SK-MEL-5 (cell line): ENCODE results near the gene INPP5A. TPM values are rescaled to one million over a fixed set of nuclear protein-coding genes. Genes with fewer than 3 reads are reported as not detected.

Experiments
- DNase-seq: peaks from one replicate; pipeline ENCODE4 v3.0.0-alpha.2; 2016; ENCODE audit warnings: low read depth, low spot score
- in situ Hi-C: cut with HindIII; loops from 2 replicates; pipeline ENCODE4 v1.10.0; 2016; ENCODE audit warnings: low sequenced_read_pairs, high pct_unique_total_duplicates, low pct_unique_long_range_greater_than_20kb
- total RNA-seq: library from RNA; depleted of rRNA; stranded (reverse); fragments of >200 nt; shearing (Covaris generic); gene quantifications from 2 replicates; pipeline ENCODE4 v1.2.3, GENCODE V29; 2014

Gene INPP5A
- total RNA-seq, 1 experiment from 2014 or later, result 11.1 TPM

DNA sequence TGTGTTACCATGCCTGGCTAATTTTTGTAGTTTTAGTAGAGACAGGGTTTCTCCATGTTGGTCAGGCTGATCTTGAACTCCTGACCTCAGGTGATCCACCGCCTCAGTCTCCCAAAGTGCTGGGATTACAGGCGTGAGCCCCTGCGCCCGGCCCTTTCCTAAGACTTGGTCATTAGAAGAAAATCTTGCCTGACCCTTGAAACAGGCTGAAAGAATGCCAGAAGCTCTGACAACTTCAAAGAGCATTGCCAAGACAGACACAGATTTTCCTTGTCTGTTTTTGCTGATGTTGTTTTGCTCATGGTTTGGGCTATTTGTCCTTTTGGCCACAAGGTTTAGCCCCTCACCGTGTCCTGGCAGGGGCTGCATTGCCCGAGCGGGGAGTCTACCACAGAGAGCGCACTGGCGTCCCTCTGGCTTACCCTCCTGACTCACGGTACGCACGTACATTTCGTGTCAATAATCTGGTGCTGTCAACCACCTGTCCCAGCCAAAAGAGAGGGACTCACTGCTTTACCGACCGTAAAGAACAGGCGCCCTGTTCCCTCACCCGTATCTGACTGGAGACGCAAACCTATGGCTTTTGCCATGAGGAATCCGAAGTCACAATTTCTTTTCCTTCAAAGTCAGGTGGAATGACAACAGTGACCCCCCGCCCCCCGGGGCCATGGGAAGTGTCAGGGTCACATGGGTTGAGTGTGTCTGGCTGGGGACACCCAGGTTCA is 10.1 kb upstream of the INPP5A start:
- DNase-seq, result no peak
- in situ Hi-C loops, result no loop called here

DNA sequence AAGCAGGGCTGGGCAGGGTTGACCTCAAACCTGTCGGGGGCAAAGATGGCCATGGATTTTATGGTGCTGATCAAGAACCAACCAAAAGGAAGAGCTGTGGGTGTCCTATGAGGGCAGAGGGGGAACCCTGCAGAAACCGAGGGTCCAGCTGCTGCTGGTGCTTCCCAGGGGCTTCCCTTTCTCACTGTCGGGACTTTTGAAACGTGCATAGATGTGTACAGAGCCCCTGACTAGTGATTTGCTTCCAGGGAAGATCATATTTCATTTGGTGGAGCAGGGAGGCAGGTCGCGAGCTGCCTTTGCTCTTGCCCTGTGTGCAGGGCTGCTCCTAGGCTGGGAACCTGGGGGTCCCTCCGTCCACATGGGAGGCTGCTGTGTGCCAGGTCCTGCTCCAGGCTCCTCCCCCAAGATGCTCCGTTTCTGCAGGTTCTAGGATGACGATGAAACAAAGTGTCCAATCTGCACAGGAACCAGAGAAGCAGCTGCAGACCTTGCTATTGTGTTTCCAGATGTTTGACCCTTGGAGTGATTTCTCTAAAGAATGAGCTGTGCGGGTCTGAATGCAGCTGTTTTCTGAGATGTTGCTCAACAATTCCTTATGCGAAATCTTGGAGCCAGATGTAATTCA is 9.4 kb upstream of the INPP5A start:
- DNase-seq, result no peak
- in situ Hi-C loops, result no loop called here

DNA sequence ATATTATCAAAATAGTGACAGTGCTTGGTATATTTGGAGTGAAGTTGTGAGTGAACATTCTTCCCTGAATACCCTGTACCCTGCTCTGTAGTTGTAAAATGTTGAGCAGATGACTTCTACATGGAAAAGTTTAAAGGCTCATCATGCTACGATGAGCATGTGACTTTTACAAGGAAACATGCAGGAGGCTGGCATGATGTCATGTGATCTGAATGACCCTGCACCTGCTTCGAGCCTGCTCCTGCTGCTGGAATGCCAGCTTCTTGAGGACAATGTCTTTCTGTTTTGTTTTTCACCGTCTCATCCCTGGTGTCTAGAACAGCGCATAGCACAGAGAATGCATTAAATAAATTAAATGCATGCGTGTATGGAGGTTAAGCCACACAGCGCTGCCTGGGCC is 5.4 kb upstream of the INPP5A start:
- in situ Hi-C loops, result no loop called here

DNA sequence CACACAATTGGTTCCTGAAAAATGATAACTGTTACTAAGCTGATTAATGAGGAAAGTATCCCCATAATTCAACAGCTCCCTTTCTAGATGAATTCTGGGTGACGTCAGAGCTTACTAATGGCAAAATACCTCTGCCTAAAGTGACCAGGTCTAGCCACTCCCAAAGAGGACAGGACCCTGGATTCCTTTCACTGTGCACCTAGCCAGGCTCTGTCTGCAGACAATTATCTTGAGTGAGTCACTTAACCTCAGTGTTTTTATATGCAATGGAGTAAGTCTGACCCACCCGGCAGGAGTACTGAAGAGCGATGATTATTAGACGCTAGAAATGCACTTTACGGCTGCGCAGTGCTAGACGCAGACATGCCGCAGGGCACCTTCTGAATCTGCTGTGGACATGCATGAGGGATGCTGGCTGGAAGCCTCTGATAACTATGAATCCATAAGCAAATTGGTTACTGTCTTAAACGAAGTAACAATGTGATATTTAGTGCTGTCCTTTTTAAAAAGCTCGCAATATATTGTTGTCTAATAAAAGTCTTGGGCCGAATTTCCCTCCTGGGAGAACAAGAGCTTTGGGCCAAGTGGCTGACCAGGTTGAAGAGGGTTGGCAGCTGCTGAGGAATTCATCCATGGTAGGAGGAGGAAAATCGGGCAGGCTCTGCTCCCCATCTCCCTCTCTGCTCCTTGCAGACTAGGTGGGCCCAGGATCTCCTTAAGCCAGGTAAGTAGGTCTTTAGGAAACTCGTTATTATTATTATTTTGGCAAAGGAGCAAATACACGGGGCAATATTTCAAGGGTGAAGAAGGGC is 4.6 kb upstream of the INPP5A start:
- in situ Hi-C loops, result no loop called here
- DNase-seq, result no peak

More for the DNA sequence above, 5.4 kb upstream of the INPP5A start:
- no peak for DNase-seq

DNA sequence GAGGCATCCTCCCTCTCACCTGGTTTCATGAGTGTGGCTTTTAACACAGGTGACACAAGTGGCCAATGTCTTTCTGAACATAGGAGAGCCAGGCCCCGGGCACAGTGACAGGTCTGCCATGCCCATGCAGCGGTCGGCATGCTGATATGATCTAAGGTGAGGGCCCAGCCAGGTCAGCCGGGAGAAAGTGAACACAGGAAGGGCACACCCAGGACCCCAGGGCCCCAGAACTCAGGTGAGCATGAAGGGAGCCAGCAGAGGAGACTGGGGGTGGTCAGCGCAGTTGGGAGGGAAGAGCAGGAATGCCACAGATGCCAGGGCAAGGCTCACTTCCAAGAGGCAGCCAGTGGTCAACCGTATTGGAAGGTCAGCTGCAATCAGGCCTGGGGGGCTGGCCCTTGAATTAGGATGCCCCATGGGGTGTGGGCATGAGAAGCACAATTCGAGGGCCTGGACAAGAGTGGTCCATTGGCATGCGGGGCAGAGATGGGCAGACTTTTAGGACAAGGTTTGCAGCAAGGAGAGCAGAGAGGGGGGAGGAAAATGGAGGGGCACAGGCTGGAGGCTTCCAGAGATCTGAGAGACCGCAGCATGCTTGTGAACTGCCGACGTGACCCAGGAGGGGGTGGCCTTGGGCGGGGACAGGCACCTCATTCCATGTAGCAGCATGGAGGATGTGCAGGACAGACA is 3.9 kb upstream of the INPP5A start:
- no peak for DNase-seq

DNA sequence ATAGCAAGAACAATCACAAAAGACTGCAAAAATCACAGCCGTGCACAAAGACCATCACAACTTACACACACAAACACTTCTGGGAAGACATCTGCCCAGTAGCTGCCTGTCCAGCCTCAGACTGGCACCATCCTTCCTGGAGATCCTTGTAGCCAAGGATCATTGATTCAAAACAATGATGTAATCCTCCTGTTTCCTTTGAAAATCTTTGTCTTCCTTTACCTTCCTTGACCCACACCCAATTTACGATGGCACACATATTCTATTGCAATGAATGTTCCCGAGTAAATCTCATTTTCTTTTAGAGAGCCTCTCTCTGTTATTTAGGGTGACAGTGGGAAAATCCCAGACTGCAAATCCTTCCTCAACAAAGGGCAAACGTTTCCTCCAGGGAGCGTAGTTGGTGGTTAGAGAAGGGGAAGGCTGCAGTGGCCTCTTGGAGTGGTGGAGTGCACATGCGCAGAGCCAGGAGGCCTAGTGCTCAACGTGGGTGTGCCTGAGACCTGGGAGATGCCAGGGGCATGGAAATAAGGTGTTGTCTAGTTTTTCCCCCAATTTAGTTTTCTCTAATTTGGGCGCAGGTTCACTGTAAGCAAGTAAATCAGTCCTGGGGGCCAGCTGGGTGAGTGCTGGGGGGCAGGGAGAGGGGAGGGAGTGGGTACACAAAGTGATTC is 3.1 kb upstream of the INPP5A start:
- in situ Hi-C loops, result no loop called here
- DNase-seq, result no peak

More for the DNA sequence above, 3.9 kb upstream of the INPP5A start:
- in situ Hi-C loops, result no loop called here

DNA sequence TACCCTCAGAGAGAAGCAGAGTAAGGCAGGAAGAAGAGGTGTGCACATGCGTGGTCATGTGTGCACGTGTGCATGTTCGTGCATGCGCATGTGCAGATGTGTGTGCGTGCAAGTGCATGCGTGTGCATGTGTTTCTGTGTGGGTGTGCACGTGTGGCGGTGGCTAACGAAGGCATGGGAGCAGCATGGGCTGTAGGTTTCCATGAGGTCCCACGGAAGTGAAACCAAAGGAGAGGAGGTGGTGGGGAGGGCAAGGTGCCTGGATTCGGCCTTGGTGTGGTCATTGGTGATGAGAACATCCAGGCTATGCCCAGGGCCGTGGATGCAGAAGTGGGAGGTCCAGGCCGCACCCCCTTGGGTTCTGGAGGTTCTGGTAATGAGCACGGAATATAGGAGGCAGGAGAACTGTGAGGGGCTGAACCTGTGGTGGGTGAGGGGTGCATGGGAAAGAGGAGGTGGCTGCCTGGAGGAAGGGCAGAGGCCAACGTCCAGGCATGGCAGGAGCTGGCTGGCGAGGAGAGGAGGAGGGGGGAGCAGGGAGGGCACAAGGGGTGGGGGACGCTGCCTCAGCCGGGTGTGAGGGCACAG is 2.4 kb upstream of the INPP5A start:
- DNase-seq, result no peak
- in situ Hi-C loops, result no loop called here

DNA sequence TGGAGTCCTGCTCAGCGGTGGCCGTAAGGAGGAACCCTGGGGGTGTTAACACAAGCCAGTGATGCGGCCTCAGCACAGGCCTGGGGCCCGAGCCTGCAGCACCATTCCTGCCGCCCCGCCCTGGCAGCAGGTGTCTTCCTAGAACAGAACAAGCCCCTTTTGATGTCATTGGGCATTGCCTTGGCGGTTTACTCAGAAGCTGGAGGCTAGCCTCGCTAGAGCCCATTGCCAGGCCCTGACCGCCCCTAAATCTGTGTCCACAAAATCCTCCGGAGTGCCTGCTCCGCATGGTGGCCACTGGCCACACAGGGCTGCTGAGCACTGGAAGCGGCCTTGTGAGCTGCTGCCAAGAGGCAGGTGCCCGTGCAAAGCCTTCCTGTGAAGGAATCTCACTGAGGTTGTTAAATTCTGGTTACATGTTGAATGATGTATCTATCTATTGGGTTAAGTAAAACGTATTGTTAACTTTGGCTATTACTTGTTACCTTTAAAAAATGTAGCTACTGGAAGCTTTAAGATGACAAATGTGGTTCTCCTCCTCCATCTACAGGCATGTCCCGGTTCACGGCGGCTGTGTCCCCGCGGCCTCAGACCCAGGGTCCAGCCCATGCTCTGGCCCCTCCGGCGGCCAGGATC is 1.2 kb upstream of the INPP5A start:
- in situ Hi-C loops, result no loop called here
- DNase-seq, result no peak

DNA sequence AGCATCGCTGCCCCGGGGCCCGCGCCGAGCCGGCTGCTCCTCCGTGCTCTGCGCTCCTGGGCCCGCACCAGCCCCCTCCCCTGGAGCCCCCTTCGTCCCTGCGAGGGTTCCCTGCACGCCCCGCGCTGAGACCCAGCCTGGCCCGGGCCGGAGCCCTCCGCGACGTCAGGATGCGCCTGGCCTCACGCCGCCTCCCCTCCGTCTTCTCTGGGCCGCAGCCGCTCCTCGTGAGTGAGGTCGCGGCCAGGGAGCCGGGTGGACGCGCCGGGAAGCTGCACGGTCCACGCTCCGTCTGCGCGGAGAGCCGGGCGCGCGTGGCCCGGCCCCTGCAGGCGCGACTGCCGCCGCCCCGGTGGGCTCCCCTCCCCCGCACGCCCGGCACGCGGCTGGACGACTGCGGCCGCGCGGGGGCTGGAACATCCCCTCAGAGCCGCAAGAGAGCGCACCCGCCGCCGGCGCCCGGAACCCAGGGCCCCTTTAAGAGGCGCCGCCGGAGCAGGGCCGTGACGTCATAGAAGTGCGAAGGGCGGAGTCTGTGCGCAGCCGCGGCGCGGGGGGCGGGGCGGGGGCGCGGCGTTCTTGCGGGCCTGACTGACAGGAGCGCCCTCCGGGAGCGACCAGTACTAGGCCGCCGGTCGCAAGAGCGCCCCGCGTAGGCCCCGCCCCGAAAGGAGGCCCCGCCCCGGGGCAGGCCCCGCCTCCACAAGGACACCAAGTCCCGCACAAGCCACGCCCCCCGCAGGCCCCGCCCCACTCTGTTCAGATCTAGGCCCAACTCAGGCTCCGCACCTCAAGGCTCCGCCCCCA is 507 bp upstream of the INPP5A start:
- in situ Hi-C loops, result no loop called here
- peak; percentile 96 for DNase-seq

DNA sequence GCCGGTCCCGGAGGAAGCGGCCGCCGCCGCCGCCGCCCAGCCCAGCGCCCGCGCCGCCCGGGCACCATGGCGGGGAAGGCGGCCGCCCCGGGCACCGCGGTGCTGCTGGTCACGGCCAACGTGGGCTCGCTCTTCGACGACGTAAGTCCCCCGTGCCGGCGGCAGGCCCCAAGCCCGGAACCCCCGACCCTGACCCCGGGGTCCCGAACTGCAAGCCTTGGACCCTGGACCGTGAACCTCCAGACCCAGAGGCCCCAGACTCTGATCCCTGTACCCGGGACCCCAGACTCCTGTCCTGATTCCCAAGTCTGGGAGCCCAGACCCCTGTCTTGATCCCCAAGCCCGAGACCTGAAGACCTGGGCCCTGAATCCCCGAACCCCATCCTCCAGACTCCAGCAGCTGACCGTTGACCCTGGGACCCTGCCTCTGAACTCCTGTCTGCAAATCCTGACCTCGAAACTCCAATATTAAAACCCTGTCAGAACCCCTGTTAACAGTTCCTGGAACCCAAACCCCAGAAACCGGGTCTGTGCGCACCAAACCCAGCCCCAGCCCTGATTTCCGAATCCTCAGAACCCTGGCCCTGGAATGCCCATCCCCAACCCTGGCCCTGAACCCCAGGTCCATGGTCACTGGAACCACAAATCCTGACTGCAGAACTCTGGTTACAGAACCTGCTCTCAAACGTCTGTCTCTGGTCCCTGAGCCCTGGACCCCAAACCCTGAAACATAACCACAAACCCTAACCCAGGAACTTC is 623 bp downstream of the INPP5A start:
- DNase-seq, result no peak
- in situ Hi-C loops, result no loop called here

DNA sequence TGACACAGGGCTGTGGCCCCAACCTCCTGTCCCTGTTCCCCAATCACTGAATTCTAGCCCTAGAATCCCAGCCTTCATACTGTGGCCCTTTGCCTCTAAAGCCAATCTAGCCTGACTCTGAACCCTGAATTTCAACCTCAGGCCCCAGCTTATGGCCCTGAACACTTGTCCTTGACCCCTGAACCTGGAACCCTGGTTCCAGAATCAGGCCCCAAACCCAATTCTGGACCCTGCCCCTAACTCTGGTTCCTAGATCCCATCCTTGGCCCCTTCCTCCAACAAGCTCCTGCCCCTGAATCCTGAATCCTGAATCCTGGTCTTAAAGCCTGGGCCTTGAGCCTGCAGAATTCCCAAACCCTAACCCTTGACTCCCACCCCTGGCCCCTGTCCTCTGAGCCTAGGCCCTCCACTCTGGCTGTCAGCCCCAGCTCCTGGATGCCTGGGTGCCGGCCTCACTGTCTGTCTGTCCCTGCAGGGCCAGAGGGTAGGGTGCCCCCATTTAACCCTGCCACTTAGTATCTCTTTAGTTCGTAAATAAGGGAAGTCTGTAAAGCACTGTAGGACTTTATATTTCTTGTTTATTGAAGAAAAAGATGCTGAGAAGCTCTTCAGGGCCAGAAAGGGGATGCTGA is 1.3 kb downstream of the INPP5A start:
- in situ Hi-C loops, result no loop called here

DNA sequence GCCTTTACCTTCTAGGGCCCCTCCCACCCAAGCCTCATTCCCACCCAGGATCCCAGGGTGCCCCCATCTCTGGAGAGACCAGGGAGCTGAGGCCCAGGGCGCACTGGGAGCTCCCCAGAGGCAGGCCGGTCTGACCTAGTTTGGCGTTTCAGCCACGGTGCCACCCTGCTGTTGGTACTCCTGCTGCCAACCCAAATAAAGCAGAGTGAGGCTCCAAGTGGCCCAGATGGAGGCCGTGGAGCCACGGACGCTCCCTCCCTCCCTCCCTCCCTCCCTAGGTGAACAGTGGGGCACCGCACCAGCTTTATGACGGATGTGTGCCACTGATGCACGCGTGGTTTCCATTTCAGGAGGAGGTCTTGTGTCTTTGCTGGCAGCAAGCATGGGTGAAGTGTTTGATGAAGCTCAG is 1.8 kb downstream of the INPP5A start:
- DNase-seq, result no peak
- in situ Hi-C loops, result no loop called here

More for the DNA sequence above, 1.3 kb downstream of the INPP5A start:
- DNase-seq, result no peak

DNA sequence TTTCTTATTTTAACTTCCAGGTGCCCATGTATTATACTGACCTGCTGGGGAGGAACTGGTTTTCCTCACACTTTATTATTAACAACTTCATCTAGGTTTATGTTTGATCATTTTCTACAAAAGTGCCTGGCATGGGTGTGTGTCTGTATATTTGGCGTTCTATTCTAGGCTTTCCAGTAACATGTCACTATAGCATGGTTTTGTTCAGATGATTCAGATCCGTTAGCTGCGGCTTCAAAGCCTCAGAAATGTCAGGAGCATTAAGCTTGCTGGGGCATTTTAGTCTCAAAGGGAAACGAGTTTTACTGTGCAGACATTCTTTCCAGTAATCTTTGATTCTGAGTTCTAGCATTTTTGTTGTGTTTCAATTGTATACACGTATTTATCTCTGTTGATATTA is 2.3 kb downstream of the INPP5A start:
- no peak for DNase-seq

DNA sequence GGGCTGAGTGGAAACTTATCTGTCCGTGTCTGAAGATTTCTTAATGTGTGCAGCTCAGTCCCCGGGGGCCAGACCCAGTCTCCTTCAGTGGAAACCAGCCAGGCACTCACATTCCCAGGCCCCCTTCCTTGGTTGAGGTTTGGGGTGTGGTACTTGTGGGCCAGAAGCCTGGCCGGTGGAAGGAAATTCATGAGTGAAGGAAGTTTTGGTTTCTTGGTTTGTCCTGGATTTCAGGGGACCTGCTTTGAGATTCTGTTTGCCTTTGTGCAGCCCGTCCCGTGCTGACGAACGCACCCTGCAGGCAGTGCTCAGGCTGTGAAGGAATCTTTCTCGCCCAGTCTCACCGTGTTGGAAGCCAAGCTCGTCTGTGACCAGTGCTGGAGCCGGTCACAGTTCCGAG is 2.9 kb downstream of the INPP5A start:
- in situ Hi-C loops, result no loop called here
- no peak for DNase-seq

More for the DNA sequence above, 2.3 kb downstream of the INPP5A start:
- in situ Hi-C loops, result no loop called here

DNA sequence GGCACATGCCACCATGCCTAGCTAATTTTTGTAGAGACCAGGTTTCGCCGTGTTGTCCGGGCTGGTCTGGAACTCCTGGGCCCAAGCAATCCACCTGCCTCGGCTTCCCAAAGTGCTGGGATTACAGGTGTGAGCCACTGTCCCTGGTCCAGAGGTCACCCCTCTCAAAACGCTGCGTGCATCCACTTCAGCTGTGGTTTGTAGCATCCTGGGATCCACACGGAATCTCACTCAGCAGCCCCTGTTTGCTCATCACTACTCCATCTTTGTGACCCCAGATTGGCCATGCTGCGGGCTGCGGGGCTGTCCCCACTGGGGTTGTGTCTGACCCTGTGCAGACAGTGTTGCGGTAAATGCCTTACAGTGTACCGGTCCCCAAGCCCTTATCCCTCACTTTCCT is 3.5 kb downstream of the INPP5A start:
- no peak for DNase-seq
- in situ Hi-C loops, result no loop called here
